Nephron (organoid): ENCODE measurements around the gene RBM19.

Source experiments
- H3K27ac Mint-ChIP-seq, 3 experiments: 2 replicates each; pipeline ENCODE4 v1.8.0; 2020; ENCODE audit warnings: mixed read lengths in 3 of 3, mild to moderate bottlenecking in 2 of 3, moderate library complexity in 1 of 3
- H3K27me3 Mint-ChIP-seq: 2 replicates; pipeline ENCODE4 v1.8.0; 2021; ENCODE audit warnings: low read depth, mild to moderate bottlenecking, moderate library complexity, mixed read lengths
- H3K36me3 Mint-ChIP-seq: 2 replicates; pipeline ENCODE4 v1.8.0; 2020; ENCODE audit warnings: low read depth, mixed read lengths
- H3K4me1 Mint-ChIP-seq: 2 replicates; pipeline ENCODE4 v1.8.0; 2020; ENCODE audit warnings: mixed read lengths
- H3K4me3 Mint-ChIP-seq, 3 experiments: 2 replicates each; pipeline ENCODE4 v1.8.0; 2020; ENCODE audit warnings: mild to moderate bottlenecking in 3 of 3, mixed read lengths in 3 of 3, moderate library complexity in 2 of 3
- H3K9me3 Mint-ChIP-seq: 2 replicates; pipeline ENCODE4 v1.8.0; 2020; ENCODE audit warnings: mixed read lengths
- TF ChIP-seq, protein P1 (sequence below), 3 experiments: fragments of 200-600 bp; sonication (generic); IDR thresholded peaks; one replicate each; pipeline ENCODE4 v1.5.0; 2021; ENCODE audit warnings: antibody characterized with exemption in 3 of 3; ENCODE audit not compliant: unreplicated experiment in 3 of 3

The RBM19 gene

DNA sequence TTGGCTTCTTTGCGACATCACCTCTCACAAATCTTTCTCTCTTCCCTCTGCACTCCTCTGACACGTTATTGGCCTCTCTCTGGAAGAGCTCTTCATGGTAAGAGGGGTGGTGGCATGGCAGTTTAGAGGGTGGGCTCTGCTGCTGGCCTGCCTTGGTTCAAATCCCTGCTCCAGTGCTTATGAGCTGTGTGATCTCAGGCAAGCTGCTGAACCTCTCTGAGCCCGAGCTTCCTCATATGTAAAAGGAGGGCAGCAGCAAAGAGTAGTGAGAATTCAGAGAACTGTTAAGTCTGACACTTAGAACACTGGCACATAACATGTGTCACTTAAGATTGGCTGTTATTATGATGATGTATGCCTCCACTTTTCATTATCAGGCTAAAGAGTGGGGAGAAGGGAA is 118.3 kb downstream of the RBM19 start:
- Mint-ChIP-seq H3K27ac (no peak overlapping the region), H3K4me1 (peaks cover 62% of the 10 kb centered on the region), H3K4me3 (no peak overlapping the region), H3K9me3 (no peaks in the 10 kb centered on the region), H3K27me3 (peaks cover 8% of the 10 kb centered on the region), H3K36me3 (peaks cover 10% of the 10 kb centered on the region)
- TF ChIP-seq, protein P1, sequence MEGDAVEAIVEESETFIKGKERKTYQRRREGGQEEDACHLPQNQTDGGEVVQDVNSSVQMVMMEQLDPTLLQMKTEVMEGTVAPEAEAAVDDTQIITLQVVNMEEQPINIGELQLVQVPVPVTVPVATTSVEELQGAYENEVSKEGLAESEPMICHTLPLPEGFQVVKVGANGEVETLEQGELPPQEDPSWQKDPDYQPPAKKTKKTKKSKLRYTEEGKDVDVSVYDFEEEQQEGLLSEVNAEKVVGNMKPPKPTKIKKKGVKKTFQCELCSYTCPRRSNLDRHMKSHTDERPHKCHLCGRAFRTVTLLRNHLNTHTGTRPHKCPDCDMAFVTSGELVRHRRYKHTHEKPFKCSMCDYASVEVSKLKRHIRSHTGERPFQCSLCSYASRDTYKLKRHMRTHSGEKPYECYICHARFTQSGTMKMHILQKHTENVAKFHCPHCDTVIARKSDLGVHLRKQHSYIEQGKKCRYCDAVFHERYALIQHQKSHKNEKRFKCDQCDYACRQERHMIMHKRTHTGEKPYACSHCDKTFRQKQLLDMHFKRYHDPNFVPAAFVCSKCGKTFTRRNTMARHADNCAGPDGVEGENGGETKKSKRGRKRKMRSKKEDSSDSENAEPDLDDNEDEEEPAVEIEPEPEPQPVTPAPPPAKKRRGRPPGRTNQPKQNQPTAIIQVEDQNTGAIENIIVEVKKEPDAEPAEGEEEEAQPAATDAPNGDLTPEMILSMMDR (IDR thresholded peaks at IDR 0.05; ENCODE audit: unreplicated experiment in 3 of 3): no peak

DNA sequence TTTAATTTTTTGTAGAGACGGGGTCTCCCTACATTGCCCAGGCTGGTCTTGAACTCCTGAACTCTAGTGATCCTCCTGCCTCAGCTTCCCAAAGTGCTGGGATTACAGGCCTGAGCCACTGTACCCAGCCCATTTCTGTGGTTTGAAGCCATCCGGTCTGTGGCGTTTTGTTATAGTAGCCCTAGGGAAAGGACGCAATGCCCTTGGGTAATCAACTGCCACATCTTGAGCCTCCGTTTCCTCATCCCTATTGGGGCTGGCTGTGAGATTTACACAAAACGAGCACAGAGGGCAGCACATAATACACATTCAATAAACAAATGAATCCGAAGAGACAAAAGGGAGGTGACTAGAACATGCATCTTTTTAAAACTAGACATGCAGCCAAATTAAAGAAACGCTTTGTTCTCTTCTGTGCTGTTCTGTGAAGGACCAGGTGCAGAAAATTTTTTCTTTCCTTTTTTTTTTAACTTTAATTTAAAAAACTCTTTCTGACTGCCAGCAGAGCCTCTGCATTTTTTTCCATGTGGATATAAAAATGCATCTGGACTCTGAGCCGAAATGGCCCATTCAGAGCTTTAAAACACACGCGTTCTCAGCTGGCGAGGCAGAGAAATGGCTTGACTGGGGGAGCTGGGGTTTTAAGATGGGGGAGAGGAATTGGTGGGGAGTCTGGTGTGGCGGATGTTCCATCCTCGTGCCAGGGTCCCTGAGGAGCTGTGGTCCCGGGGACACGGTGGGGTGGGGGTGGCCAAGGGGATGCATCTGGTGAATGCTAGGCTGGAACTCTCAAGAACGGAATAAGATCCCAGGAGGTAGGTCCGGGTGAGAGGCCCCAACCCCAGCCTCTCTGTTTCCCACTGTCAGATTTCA is 119.0 kb downstream of the RBM19 start:
- H3K4me1 Mint-ChIP-seq: peaks cover 67% of the 10 kb centered on the region
- H3K27me3 Mint-ChIP-seq: peaks cover 7% of the 10 kb centered on the region
- peaks cover 14% of the 10 kb centered on the region for H3K36me3 Mint-ChIP-seq
- H3K4me3 Mint-ChIP-seq: no peak overlapping the region
- H3K9me3 Mint-ChIP-seq: no peaks in the 10 kb centered on the region
- H3K27ac Mint-ChIP-seq: no peak overlapping the region
- TF ChIP-seq, protein P1 (IDR thresholded peaks at IDR 0.05; ENCODE audit: unreplicated experiment in 3 of 3): no peak

DNA sequence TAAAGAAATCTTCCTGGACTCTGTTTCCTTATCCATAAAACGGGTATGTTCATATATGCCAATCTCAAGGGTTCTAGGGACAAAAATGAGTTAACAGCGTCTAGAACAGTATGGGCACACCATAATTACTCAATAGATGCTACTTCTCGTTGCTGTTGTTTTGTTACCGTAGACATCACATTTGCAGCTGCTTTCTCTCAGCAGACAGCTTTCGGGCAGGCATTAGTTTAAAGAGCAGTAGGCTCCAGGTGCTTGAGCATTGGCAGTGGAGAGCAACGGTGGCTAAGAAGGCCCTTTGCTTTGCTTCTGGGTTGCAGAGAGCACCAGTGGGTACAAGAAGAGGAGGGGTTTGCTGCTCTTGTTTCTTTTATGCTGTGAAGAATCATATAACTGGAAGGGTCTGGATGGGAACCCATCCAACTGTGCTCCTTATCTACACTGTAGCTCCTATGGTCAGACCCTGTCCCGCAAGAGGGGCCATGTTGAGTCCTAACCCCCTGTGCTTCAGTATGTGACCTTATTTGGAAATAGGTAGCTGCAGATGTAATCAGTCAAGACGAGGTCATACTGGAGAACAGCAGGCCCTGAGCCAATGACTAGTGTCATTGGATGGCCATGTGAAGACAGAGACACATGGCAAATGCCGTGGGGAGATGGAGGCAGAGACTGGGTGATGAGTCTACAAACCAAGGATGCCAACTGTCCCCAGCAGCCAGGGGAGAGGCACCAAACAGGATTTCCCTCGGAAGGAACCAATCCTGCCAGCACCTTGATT is 120.0 kb downstream of the RBM19 start:
- TF ChIP-seq, protein P1 (IDR thresholded peaks at IDR 0.05; ENCODE audit: unreplicated experiment in 3 of 3): no peak
- Mint-ChIP-seq H3K4me1 (peaks cover 66% of the 10 kb centered on the region), H3K4me3 (no peak overlapping the region), H3K27ac (peak overlapping the region in 1 of 3 experiments; percentile 19), H3K9me3 (no peaks in the 10 kb centered on the region), H3K36me3 (peaks cover 14% of the 10 kb centered on the region), H3K27me3 (peaks cover 7% of the 10 kb centered on the region)

DNA sequence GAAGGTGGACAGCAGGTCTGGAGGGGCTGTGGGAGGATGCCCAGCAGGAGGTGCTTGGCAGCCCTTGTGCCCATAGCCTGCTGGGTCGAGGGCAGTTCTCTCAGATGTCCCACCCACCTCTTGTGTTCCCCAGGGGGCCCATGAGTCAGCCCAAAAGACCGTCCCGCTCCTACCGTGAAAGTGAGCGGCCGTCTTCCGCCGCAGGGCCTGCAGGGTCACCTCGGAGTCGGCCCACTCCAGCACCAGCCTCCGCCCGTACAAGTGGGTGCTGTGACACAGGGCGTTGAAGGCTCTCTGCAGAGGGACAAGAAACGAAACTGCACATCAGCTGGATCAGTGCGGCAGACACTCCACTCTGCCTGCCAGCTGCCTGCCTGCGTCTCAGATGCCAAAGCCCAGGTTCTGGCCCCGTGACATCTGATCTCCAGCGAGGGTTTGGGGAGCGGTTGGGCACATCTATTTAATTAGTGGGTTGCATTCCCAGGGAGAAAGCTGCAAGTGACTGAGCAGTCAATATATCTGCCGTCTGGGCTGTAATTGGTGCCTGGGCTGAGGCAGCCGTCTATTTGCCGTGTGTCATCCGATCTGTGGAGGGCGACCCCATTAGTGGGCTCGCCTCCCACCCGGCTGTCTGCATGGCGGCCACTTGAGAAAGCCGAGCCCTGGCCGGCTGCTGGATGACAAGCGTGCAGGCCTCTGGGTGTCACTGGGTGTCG is 121.5 kb downstream of the RBM19 start:
- H3K9me3 Mint-ChIP-seq: no peaks in the 10 kb centered on the region
- TF ChIP-seq, protein P1 (IDR thresholded peaks at IDR 0.05; ENCODE audit: unreplicated experiment in 3 of 3): no peak
- peaks cover 14% of the 10 kb centered on the region for H3K36me3 Mint-ChIP-seq
- no peak overlapping the region for H3K27ac Mint-ChIP-seq
- peaks cover 13% of the 10 kb centered on the region for H3K27me3 Mint-ChIP-seq
- H3K4me3 Mint-ChIP-seq: no peak overlapping the region
- H3K4me1 Mint-ChIP-seq: peaks cover 57% of the 10 kb centered on the region

DNA sequence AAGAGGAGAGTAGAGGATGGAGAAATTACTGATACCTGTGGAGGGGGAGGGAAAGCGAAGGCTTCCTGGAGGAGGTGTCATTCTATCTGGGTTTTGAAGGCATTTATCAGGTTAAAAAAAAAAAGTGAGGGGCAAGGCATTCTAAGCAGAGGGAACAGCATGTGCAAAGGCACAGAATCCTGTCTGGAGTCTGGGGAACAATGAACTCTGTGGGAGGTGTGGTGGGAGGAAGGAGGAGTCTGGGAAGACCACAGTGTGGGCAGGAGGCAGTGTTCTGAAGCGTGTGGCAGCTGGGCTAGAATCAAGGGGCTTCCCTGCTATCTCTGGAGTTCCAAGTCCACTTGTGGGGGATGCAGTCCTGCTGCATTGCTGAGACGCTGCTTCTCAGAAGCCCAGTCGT is 123.4 kb downstream of the RBM19 start:
- H3K4me1 Mint-ChIP-seq: peaks cover 45% of the 10 kb centered on the region
- H3K36me3 Mint-ChIP-seq: peaks cover 14% of the 10 kb centered on the region
- no peak overlapping the region for H3K4me3 Mint-ChIP-seq
- no peak overlapping the region for H3K27ac Mint-ChIP-seq
- TF ChIP-seq, protein P1 (IDR thresholded peaks at IDR 0.05; ENCODE audit: unreplicated experiment in 3 of 3): no peak
- H3K9me3 Mint-ChIP-seq: no peaks in the 10 kb centered on the region
- peaks cover 17% of the 10 kb centered on the region for H3K27me3 Mint-ChIP-seq
